Liver (tissue), 9 donors: ENCODE data around the gene APPL2. TPM values are rescaled to one million over a fixed set of nuclear protein-coding genes. Genes with fewer than 3 reads are reported as not detected.
A peak's percentile ranks its signal among the peaks of the same experiment; 100 is the strongest.

Experiments
- DNase-seq: peaks from one replicate; pipeline ENCODE4 v3.0.0-alpha.2; 2017; ENCODE audit warnings: low spot score
- H3K27ac ChIP-seq, 2 donors: one replicate each; pipeline ENCODE4 v1.7.0; 2013; ENCODE audit warnings: inconsistent platforms in 2 of 2, low read length in 2 of 2, control low read depth in 1 of 2, low read depth in 1 of 2, mild to moderate bottlenecking in 1 of 2
- H3K27me3 ChIP-seq, 4 donors: one replicate each; pipeline versions ENCODE4 v1.6.1 to v1.7.0; 2013; ENCODE audit warnings: low read length in 3 of 4, inconsistent platforms in 1 of 4, mild to moderate bottlenecking in 1 of 4, moderate library complexity in 1 of 4; ENCODE audit not compliant: control insufficient read depth in 4 of 4, insufficient read depth in 4 of 4
- H3K36me3 ChIP-seq, 4 donors: one replicate each; pipeline versions ENCODE4 v1.6.1 to v1.7.0; 2013; ENCODE audit warnings: low read length in 3 of 4, mild to moderate bottlenecking in 3 of 4, low read depth in 1 of 4, moderate library complexity in 1 of 4; ENCODE audit not compliant: control insufficient read depth in 4 of 4, insufficient read depth in 3 of 4
- H3K4me1 ChIP-seq, 4 donors: one replicate each; pipeline versions ENCODE4 v1.6.1 to v1.7.0; 2013; ENCODE audit warnings: low read length in 3 of 4, mild to moderate bottlenecking in 3 of 4, moderate library complexity in 1 of 4; ENCODE audit not compliant: control insufficient read depth in 4 of 4, insufficient read depth in 4 of 4
- H3K4me3 ChIP-seq, 3 donors: one replicate each; pipeline versions ENCODE4 v1.6.1 to v1.7.0; 2013; ENCODE audit warnings: low read length in 3 of 3, control low read depth in 1 of 3, low read depth in 1 of 3, mild to moderate bottlenecking in 1 of 3
- H3K9ac ChIP-seq, 2 donors: one replicate each; pipeline ENCODE4 v1.7.0; 2013; ENCODE audit warnings: low read length in 2 of 2, mild to moderate bottlenecking in 2 of 2, moderate library complexity in 2 of 2, control low read depth in 1 of 2, low read depth in 1 of 2
- H3K9me3 ChIP-seq, 4 donors: one replicate each; pipeline versions ENCODE4 v1.6.1 to v1.7.0; 2013; ENCODE audit warnings: low read length in 3 of 4; ENCODE audit not compliant: control insufficient read depth in 4 of 4
- EGR1 ChIP-seq, 2 donors: IDR thresholded peaks; 2 replicates each; pipeline ENCODE4 v1.6.1; 2016 to 2018; ENCODE audit warnings: antibody characterized with exemption in 2 of 2, low read depth in 2 of 2
- FOXA1 ChIP-seq: IDR thresholded peaks from 2 replicates; pipeline ENCODE4 v1.6.1; 2016; ENCODE audit warnings: antibody characterized with exemption
- FOXA2 ChIP-seq: IDR thresholded peaks from 2 replicates; pipeline ENCODE4 v1.6.1; 2016; ENCODE audit warnings: antibody characterized with exemption
- GABPA ChIP-seq, 2 donors: IDR thresholded peaks in 1 of 2; conservative IDR thresholded peaks in 1 of 2; 2 replicates each; pipeline ENCODE4 v1.6.1; 2016; ENCODE audit warnings: antibody characterized with exemption in 2 of 2, mild to moderate bottlenecking in 1 of 2, moderate library complexity in 1 of 2
- HNF4A ChIP-seq, 2 donors: conservative IDR thresholded peaks; 2 replicates each; pipeline ENCODE4 v1.6.1; 2016; ENCODE audit warnings: antibody characterized with exemption in 2 of 2, mild to moderate bottlenecking in 2 of 2
- HNF4G ChIP-seq: IDR thresholded peaks from 2 replicates; pipeline ENCODE4 v1.6.1; 2016; ENCODE audit warnings: antibody characterized with exemption
- JUND ChIP-seq, 2 donors: IDR thresholded peaks; 2 replicates each; pipeline ENCODE4 v1.6.1; 2016; ENCODE audit warnings: antibody characterized with exemption in 2 of 2
- NR2F2 ChIP-seq: IDR thresholded peaks from 2 replicates; pipeline ENCODE4 v1.6.1; 2016; ENCODE audit warnings: antibody characterized with exemption
- RAD21 ChIP-seq, 2 donors: IDR thresholded peaks; 2 replicates each; pipeline ENCODE4 v1.6.1; 2016; ENCODE audit warnings: antibody characterized with exemption in 2 of 2, mild to moderate bottlenecking in 2 of 2
- RXRA ChIP-seq, 2 donors: IDR thresholded peaks; 2 replicates each; pipeline ENCODE4 v1.6.1; 2017 to 2018; ENCODE audit warnings: antibody characterized with exemption in 2 of 2, mild to moderate bottlenecking in 1 of 2
- TAF1 ChIP-seq: conservative IDR thresholded peaks from 2 replicates; pipeline ENCODE4 v1.6.1; 2016; ENCODE audit warnings: antibody characterized with exemption, mild to moderate bottlenecking
- WGBS: extraction: QIAGEN DNeasy Blood & Tissue Kit; methylation state at CpG from one replicate; pipeline ENCODE4 v1.1.7; 2013; 5-methylcytosine and 5-hydroxymethylcytosine counted together
- polyA plus RNA-seq, 2 donors: library from polyadenylated mRNA; stranded (reverse) in 1 of 2; unstranded in 1 of 2; fragments of 200-250 nt in 1 of 2; fragments of >200 nt in 1 of 2; fragmentation: Nextera tagmentation in 1 of 2; extraction: Ambion mirVana in 1 of 2; gene quantifications; one replicate each; pipeline versions ENCODE4 v1.2.1 to v1.2.3, GENCODE V29; 2013 to 2015
- total RNA-seq, 2 donors: library from RNA; depleted of rRNA; stranded (reverse); fragments of >200 nt; gene quantifications; one replicate each; pipeline ENCODE4 v1.2.3, GENCODE V29; 2014
- TF ChIP-seq, protein P1 (sequence below): IDR thresholded peaks from 2 replicates; pipeline ENCODE4 v1.6.1; 2016; ENCODE audit warnings: antibody characterized with exemption
- TF ChIP-seq, protein P2 (sequence below): IDR thresholded peaks from 2 replicates; pipeline ENCODE4 v1.6.1; 2016; ENCODE audit warnings: antibody characterized with exemption
- TF ChIP-seq, protein P3 (sequence below): fragments of 150-350 bp; IDR thresholded peaks from 2 replicates; pipeline ENCODE4 v1.5.1; 2017; ENCODE audit warnings: improper control_type of control experiment, low read depth, low read length; ENCODE audit not compliant: missing input control
- TF ChIP-seq, protein P4 (sequence below): IDR thresholded peaks from 2 replicates; pipeline ENCODE4 v1.6.1; 2016; ENCODE audit warnings: antibody characterized with exemption, mild to moderate bottlenecking
- donor health status: healthy.
- donor health status: healthy.
- donor health status: healthy.
- donor health status: healthy.
- donor health status: healthy.

The APPL2 gene
- total and polyA plus RNA-seq, 4 donors, result 7.1 to 21.2 (median 12.7) TPM

DNA sequence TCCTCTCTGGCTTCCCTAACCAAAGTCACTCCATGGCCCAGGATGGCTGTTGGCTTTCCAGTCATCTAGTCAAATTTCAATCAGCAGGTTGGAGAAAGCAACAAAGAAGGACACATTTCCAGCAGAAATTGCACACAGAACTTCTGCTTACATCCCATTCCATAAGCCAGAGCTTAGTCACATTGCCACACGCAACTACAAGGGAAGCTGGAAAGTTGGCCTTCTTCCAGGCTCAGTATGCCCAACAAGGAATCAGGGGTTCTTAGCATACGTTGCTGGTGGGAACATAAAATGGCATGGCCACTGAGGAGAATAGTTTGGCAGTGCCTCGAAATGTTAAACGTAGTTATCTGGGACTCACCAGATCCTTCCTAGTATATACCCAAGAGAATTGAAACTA is 9.3 kb upstream of the APPL2 start:
- no peak for DNase-seq
- no peaks in the 10 kb centered on the region for H3K27me3 ChIP-seq
- H3K4me1 ChIP-seq, result no peaks in the 10 kb centered on the region
- no peak overlapping the region for H3K27ac ChIP-seq
- TF ChIP-seq HNF4G (no peak), FOXA1 (no peak), NR2F2 (no peak), GABPA (IDR thresholded peaks at IDR 0.05 in 1 of 2, conservative IDR thresholded peaks at IDR 0.05 in 1 of 2) (no peak), RXRA (IDR thresholded peaks at IDR 0.05) (no peak)
- no peak overlapping the region for H3K9ac ChIP-seq
- no peak overlapping the region for H3K4me3 ChIP-seq
- no peaks in the 10 kb centered on the region for H3K36me3 ChIP-seq
- no peaks in the 10 kb centered on the region for H3K9me3 ChIP-seq
- WGBS, result 87% methylated on average over 4 of the region's 4 CpGs

DNA sequence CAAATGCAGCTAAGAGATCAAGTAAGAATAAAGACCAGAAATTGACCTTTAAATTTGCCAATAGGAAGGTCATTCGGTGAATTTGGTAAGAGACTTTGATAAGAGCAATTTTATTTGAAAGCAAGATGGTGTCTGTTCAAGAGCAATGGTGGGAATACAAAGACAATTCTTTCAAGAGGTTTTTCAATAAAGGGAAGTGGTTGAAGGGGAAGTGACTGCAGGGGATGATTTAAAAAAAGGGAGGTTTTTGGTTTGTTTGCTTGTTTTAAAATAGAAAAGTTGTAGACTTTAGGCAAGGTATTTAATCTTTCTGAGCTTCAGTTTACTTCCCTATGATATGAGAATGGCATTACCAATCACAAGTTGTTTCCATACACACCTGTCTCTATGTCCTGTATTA is 4.3 kb upstream of the APPL2 start:
- no peak for TF ChIP-seq JUND (IDR thresholded peaks at IDR 0.05)
- TF ChIP-seq, protein P1, sequence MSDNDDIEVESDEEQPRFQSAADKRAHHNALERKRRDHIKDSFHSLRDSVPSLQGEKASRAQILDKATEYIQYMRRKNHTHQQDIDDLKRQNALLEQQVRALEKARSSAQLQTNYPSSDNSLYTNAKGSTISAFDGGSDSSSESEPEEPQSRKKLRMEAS, result no peak
- Histone ChIP-seq H3K9ac (no peak overlapping the region), H3K4me1 (peaks cover 0 to 7% (median under 1%) of the 10 kb centered on the region in 4 donors), H3K36me3 (no peaks in the 10 kb centered on the region), H3K4me3 (no peak overlapping the region), H3K27me3 (no peaks in the 10 kb centered on the region), H3K9me3 (no peaks in the 10 kb centered on the region), H3K27ac (no peak overlapping the region)
- WGBS, result 81% methylated on average over 1 of the region's 1 CpG
- no peak for DNase-seq

DNA sequence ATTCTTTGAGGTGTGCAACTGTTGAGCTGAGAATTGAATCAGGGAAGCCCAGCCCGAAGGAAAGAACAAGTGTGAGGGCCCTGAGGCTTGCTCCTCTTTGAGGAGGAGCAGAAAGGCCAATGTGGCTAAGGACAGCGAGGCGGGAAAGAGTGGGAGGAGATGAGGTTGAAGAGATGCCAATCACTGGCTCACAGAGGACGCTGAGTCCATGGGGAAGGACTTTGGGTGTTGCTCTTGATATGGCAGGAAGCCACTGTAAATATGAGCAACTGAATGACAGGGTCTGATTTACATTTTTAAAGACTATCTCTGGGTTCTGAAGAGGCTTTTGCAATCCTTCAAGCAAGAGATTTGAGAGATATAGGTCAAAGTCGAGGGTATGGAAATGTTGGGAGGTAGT is 3.3 kb upstream of the APPL2 start:
- TF ChIP-seq, protein P2, sequence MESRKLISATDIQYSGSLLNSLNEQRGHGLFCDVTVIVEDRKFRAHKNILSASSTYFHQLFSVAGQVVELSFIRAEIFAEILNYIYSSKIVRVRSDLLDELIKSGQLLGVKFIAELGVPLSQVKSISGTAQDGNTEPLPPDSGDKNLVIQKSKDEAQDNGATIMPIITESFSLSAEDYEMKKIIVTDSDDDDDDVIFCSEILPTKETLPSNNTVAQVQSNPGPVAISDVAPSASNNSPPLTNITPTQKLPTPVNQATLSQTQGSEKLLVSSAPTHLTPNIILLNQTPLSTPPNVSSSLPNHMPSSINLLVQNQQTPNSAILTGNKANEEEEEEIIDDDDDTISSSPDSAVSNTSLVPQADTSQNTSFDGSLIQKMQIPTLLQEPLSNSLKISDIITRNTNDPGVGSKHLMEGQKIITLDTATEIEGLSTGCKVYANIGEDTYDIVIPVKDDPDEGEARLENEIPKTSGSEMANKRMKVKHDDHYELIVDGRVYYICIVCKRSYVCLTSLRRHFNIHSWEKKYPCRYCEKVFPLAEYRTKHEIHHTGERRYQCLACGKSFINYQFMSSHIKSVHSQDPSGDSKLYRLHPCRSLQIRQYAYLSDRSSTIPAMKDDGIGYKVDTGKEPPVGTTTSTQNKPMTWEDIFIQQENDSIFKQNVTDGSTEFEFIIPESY, result no peak
- peak in 1 of 2 donors; percentile 19 for TF ChIP-seq HNF4A (conservative IDR thresholded peaks at IDR 0.05)
- no peaks in the 10 kb centered on the region for H3K36me3 ChIP-seq
- no peak overlapping the region for H3K9ac ChIP-seq
- no peaks in the 10 kb centered on the region for H3K9me3 ChIP-seq
- WGBS, result 42% methylated on average over 5 of the region's 5 CpGs
- H3K27ac ChIP-seq, result no peak overlapping the region
- H3K4me1 ChIP-seq, result peaks cover 0 to 16% (median 6%) of the 10 kb centered on the region in 4 donors
- DNase-seq, result no peak
- H3K27me3 ChIP-seq, result no peaks in the 10 kb centered on the region
- no peak overlapping the region for H3K4me3 ChIP-seq

DNA sequence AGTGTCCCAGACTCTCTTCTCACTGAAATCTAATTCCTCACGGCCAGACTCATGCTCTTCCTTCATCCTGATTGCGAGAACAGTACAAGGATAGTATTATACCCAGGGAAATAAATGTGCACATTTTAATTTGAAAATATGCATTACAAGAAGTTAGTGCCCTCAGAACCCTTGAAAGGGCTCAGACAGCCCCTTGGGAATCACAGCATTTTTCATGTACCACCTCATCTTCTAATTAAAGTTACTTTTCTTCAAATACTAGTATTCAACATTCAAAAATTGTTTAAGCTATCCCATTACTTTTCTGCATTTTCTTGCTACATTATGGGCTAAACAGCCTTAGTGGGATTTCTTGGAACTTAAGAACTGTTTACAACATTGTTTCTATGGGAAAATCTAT is 1.7 kb upstream of the APPL2 start:
- no peak overlapping the region for H3K27ac ChIP-seq
- H3K4me1 ChIP-seq, result peaks cover 3 to 30% (median 14%) of the 10 kb centered on the region in 4 donors
- no peaks in the 10 kb centered on the region for H3K27me3 ChIP-seq
- no peak for DNase-seq
- peaks cover 0 to under 1% (median 0%) of the 10 kb centered on the region in 4 donors for H3K36me3 ChIP-seq
- H3K9me3 ChIP-seq, result no peaks in the 10 kb centered on the region
- no peak overlapping the region for H3K4me3 ChIP-seq
- 97% methylated on average over 2 of the region's 2 CpGs for WGBS
- H3K9ac ChIP-seq, result no peak overlapping the region
- TF ChIP-seq, protein P3, sequence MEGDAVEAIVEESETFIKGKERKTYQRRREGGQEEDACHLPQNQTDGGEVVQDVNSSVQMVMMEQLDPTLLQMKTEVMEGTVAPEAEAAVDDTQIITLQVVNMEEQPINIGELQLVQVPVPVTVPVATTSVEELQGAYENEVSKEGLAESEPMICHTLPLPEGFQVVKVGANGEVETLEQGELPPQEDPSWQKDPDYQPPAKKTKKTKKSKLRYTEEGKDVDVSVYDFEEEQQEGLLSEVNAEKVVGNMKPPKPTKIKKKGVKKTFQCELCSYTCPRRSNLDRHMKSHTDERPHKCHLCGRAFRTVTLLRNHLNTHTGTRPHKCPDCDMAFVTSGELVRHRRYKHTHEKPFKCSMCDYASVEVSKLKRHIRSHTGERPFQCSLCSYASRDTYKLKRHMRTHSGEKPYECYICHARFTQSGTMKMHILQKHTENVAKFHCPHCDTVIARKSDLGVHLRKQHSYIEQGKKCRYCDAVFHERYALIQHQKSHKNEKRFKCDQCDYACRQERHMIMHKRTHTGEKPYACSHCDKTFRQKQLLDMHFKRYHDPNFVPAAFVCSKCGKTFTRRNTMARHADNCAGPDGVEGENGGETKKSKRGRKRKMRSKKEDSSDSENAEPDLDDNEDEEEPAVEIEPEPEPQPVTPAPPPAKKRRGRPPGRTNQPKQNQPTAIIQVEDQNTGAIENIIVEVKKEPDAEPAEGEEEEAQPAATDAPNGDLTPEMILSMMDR, result no peak
- TF ChIP-seq RAD21 (IDR thresholded peaks at IDR 0.05) (no peak), HNF4G (no peak), NR2F2 (no peak), TAF1 (no peak), HNF4A (conservative IDR thresholded peaks at IDR 0.05) (no peak), RXRA (IDR thresholded peaks at IDR 0.05) (no peak), FOXA2 (no peak), EGR1 (IDR thresholded peaks at IDR 0.05; ENCODE audit: low read depth in 2 of 2) (no peak), GABPA (IDR thresholded peaks at IDR 0.05 in 1 of 2, conservative IDR thresholded peaks at IDR 0.05 in 1 of 2) (no peak)
- TF ChIP-seq, protein P1, result no peak
- TF ChIP-seq, protein P4, sequence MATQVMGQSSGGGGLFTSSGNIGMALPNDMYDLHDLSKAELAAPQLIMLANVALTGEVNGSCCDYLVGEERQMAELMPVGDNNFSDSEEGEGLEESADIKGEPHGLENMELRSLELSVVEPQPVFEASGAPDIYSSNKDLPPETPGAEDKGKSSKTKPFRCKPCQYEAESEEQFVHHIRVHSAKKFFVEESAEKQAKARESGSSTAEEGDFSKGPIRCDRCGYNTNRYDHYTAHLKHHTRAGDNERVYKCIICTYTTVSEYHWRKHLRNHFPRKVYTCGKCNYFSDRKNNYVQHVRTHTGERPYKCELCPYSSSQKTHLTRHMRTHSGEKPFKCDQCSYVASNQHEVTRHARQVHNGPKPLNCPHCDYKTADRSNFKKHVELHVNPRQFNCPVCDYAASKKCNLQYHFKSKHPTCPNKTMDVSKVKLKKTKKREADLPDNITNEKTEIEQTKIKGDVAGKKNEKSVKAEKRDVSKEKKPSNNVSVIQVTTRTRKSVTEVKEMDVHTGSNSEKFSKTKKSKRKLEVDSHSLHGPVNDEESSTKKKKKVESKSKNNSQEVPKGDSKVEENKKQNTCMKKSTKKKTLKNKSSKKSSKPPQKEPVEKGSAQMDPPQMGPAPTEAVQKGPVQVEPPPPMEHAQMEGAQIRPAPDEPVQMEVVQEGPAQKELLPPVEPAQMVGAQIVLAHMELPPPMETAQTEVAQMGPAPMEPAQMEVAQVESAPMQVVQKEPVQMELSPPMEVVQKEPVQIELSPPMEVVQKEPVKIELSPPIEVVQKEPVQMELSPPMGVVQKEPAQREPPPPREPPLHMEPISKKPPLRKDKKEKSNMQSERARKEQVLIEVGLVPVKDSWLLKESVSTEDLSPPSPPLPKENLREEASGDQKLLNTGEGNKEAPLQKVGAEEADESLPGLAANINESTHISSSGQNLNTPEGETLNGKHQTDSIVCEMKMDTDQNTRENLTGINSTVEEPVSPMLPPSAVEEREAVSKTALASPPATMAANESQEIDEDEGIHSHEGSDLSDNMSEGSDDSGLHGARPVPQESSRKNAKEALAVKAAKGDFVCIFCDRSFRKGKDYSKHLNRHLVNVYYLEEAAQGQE, result no peak
